ENCODE data around the gene CYB561D1.
A peak's percentile ranks its signal among the peaks of the same experiment; 100 is the strongest.

CYB561D1 gene

DNA sequence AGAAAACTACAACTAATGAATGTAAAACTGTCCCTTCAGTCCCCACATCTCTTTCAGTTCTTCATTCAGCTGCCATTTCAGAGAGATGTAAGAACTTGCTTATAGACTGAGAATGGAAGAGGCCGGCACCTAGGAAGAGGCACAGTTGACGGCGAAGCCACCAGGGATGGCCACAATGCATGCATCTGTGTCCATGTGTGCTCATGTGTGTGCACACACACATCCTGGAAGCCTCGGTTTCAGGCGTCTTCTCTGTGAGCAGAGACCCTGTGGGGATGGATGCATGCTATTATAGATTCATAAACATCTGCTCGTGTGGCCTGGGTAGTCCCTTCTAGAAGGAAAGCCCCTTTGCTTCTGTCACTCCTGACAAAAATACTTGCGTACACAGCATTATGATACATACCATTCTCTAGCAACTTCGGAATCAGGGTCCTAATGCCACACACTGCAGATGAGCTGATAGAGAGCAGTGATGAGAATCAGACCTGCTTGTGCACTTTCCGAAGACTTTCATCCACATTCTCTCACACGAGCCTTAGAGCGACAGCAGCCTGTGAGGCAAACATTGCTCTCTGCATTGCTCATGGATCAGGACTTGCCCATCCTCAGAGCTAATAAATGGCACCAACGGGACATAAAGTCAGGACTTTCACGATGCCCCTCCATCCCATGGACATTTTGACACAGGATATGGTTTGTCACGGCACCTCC is 33.4 kb downstream of the CYB561D1 start:
- FAIRE-seq (peak; percentile 18), DNase-seq (ENCODE audit: extremely low spot score, insufficient read length, low read depth) (no peak)

DNA sequence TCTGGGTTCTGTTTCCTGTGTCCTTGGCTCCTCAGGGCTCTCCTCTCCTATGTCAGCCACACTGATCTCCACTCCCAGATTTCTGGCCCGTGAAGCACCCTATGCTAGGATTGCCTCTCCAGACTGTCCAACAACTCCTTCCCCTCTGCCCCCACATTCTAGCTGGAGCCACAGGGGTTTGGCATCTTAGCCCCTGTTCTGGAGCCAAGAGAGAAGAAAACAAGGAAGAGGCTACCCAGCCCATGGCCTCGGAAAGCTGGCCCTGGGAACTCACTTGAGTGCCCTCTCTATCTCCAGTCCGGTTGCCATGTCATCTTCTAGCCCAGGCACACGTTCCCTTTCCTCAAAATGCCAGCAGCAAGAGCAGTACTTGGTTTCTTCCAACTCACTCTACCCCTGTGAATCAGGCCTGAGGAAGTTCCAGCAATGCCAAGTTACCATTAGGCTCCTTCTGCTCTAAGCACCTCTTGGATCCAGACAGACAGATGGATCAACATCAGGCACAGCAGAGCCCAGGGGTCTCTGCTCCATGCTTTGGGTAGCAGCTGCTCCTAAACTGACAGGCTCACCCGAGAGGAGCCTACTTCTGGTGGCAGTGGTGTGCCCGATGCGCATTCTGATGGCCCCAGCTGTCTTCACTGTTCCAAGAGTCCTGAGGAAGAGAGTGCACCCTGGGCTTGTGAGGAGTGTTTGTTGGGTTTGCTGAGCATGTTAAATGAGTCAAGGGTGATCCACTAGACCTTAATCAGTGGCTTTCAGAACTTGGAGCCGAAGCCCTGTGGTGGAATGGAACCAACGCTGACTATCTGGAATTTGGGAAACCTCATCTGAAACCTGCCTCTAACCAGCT is 34.2 kb downstream of the CYB561D1 start:
- DNase-seq (ENCODE audit: extremely low spot score, insufficient read length, low read depth) (no peak), FAIRE-seq (no peak)

- no peak for FAIRE-seq
Observed at GRCh38 chr1:109528712-109529111, 34.8 kb downstream of the CYB561D1 start.

GRCh38 chr1:109529881-109530456 is 36.1 kb downstream of the CYB561D1 start:
- FAIRE-seq: no peak
- no peak for DNase-seq (ENCODE audit: extremely low spot score, insufficient read length, low read depth)

More at GRCh38 chr1:109528712-109529111, 34.8 kb downstream of the CYB561D1 start:
- DNase-seq (ENCODE audit: extremely low spot score, insufficient read length, low read depth): no peak

DNA sequence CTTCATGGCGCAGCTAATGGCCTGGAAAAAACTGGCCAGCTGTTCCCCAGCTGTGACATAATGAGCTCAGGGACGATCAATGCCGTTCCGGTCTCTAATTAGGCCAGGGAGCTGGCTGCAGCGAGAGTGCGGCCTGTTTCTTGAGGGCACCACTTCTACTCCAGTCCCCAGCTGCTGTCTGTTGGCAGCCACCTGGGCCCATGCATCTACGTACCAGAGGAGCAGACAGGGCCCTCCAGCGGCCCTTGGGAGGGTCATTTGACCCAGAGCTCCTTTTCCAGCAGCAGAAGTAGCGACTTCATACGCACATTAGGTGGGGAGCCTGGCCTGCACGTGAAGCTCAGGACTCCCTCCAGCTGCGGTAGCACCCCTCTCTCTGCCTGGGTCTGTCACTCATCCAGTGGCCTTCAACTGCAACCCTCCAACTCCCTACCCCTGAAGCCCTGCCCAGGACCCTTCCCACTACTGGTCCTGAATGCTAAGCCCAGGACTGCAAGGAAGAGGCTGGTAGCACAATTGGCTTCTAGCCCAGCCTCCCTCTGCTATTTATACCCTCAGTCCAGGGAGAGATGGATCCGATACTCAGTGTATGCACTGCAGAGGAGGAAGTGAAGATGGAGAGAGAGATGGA is 36.7 kb downstream of the CYB561D1 start:
- FAIRE-seq (no peak), DNase-seq (ENCODE audit: extremely low spot score, insufficient read length, low read depth) (no peak)

DNA sequence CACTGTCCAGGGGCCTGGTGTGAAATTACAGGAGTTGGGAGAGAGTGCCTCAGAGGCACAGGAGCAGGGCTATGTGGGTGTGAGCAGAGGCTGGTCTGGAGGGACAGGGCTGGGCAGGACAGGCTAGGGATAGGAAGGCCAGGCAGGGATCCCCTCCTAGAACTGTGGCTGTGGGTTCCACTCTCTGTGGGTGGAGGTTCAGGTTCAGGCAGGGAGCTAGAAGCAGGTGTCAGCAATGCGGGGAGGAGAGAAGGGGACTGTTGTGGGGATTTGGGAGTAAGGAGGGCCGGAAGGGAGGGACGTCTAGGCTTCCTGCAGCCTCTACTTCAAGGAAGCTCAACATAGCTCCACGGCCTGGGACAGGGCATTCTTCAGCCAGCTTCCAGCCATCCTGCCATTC is 37.5 kb downstream of the CYB561D1 start:
- DNase-seq (ENCODE audit: extremely low spot score, insufficient read length, low read depth): no peak
- no peak for FAIRE-seq

DNA sequence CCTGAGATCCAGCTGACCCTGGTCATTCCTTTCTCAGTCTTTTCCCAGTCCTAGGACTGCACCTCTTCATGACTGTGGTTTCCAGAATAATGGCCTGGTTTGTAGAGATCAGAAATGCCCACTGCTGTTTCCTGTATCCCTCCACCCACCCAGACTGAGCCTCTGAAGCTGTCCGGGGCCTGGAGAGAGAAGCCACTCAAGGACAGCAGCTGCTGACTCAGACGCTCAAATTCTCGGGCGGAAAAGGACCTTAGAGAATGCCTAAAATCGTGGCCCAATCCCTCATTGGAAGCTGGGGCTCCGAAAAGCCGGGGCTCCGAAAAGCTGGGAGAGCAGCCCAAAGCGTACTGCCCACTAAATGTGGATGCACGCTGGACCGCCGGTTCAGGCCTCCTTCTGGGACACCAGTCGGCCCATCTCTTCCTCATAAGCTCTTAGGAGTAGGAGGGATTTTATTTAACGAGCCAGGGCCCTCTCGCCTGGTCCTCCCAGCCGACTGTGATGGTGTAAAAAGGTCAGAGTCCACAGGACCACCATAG is 38.0 kb downstream of the CYB561D1 start:
- FAIRE-seq (no peak), DNase-seq (ENCODE audit: extremely low spot score, insufficient read length, low read depth) (no peak)

- FAIRE-seq (peak; percentile 82), DNase-seq (ENCODE audit: extremely low spot score, insufficient read length, low read depth) (peak; percentile 67)
Observed at GRCh38 chr1:109532365-109533136, 38.7 kb downstream of the CYB561D1 start.

GRCh38 chr1:109534307-109534858 is 40.5 kb downstream of the CYB561D1 start:
- FAIRE-seq (no peak), DNase-seq (ENCODE audit: extremely low spot score, insufficient read length, low read depth) (no peak)

- FAIRE-seq (no peak), DNase-seq (ENCODE audit: extremely low spot score, insufficient read length, low read depth) (no peak)
Observed at GRCh38 chr1:109535481-109535880, 41.6 kb downstream of the CYB561D1 start.

DNA sequence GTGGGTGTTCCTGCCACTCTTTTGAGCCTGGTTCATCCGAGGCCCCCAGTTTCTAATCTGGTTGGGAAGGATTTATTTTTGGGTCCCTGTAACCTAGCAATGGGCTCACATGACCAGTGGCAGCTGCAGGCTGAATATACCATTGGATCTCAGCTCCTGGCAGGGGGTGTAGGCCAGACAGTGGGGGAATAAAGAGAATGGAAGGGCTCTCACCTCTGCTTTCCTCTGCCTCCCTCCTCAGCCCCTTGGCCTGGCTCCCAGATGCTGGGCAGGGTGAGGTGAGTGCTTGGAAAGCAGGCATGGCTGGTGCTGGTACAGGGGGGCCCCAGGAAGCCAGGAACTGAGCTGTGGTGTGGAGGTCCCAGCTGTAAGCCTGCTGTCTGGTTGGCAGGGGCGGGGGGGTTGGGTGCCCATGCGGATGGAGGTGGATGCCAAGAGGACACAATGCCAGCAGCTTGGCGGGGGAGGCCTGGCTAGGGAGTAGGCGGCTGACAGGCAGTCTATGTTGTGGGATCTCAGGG is 42.1 kb downstream of the CYB561D1 start:
- DNase-seq (ENCODE audit: extremely low spot score, insufficient read length, low read depth) (no peak), FAIRE-seq (no peak)

GRCh38 chr1:109537450-109538178 is 43.7 kb downstream of the CYB561D1 start:
- FAIRE-seq: no peak
- no peak for DNase-seq (ENCODE audit: extremely low spot score, insufficient read length, low read depth)

- FAIRE-seq (no peak), DNase-seq (ENCODE audit: extremely low spot score, insufficient read length, low read depth) (no peak)
Observed at GRCh38 chr1:109538827-109539555, 45.1 kb downstream of the CYB561D1 start.

DNA sequence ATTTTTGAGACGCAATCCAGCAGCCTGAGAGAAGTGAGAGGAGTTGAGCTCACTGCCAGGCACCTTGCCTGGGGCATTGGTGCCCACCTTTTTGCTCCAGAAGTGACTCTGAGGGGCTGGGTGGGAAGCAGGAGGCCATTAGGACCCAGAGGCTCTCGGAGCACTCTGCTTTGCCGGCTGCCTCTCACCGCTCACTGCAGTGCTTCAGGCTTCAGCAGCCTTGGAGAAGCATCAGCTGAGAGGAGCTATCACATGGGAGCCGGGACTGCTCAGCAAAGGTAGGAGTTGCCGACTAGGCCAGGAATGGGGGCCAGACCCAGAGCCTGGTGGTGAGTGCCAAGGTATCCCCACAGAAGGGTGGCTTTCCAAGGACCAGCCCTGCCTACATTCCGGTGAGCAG is 45.8 kb downstream of the CYB561D1 start, which contains the start of gene GPR61:
Gene GPR61, plus strand, starts transcription at position 197 of the 400 bp plus-strand sequence. CDS start 3,151 bp downstream, outside the sequence.
- no peak for FAIRE-seq

DNA sequence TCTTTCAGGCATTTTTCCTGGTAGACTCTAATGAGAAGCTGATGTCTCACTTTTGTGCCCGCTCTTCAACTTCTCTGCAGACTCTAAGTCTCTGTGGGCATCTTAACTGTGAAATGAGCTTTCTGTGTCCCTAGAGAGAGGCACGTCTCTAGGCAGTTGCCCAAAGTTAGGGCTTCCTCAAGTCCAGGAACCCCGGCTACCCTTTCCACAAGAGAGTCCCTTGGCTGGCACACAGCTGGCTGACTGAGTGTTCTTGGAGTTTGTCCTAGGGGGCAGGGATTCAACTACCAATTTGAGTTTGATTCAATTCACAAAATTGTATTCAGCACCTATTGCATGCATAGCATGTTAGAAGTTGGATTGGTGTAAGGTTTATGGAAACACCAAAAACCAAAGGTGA is 47.2 kb downstream of the CYB561D1 start:
- DNase-seq (ENCODE audit: extremely low spot score, insufficient read length, low read depth) (no peak), FAIRE-seq (no peak)

More for the DNA sequence above, 45.8 kb downstream of the CYB561D1 start, which contains the start of gene GPR61:
- no peak for DNase-seq (ENCODE audit: extremely low spot score, insufficient read length, low read depth)

DNA sequence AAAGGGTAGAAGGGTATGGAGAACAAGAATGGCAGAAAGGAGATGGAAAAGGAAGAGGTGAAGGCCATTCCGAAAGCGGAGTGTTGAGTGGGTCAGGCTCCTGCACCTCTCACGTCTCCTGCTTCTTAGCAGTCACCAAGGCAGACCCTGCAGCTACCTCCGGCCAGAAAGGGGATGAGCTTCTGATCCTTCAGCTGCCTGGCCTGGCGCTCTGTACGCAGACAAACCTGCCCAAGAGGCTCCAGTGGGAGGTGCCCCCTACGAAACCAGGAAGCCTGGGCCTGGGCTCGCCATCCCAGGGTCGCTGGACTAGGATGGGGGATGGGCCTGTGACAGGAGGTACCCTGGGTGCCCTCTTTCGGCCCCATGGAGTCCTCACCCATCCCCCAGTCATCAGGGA is 48.8 kb downstream of the CYB561D1 start:
- no peak for DNase-seq (ENCODE audit: extremely low spot score, insufficient read length, low read depth)
- no peak for FAIRE-seq

DNA sequence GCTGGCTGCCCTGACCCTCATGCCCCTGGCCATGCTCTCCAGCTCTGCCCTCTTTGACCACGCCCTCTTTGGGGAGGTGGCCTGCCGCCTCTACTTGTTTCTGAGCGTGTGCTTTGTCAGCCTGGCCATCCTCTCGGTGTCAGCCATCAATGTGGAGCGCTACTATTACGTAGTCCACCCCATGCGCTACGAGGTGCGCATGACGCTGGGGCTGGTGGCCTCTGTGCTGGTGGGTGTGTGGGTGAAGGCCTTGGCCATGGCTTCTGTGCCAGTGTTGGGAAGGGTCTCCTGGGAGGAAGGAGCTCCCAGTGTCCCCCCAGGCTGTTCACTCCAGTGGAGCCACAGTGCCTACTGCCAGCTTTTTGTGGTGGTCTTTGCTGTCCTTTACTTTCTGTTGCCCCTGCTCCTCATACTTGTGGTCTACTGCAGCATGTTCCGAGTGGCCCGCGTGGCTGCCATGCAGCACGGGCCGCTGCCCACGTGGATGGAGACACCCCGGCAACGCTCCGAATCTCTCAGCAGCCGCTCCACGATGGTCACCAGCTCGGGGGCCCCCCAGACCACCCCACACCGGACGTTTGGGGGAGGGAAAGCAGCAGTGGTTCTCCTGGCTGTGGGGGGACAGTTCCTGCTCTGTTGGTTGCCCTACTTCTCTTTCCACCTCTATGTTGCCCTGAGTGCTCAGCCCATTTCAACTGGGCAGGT is 49.5 kb downstream of the CYB561D1 start:
- FAIRE-seq (no peak), DNase-seq (ENCODE audit: extremely low spot score, insufficient read length, low read depth) (no peak)

All from GM18507 (cell line).